GM18867 (cell line): Measurements from ENCODE around the gene SMIM24.
"Not testable (repeated sequence)": the region's sequence is repeated elsewhere in the genome, so short reads cannot be mapped to it uniquely, and the experiment has no call there.

Experiments
- ATAC-seq: cut with Tn5 transposase; IDR thresholded peaks from one replicate; pipeline ENCODE4 v1.9.1; 2021; ENCODE audit warnings: mild to moderate bottlenecking, moderate library complexity; ENCODE audit not compliant: unreplicated experiment

Gene SMIM24

GRCh38 chr19:3440082-3440481, 40.2 kb downstream of the SMIM24 start:
- ATAC-seq: no peak

- ATAC-seq: peak; percentile 86
These were observed 45.4 kb downstream of the SMIM24 start for GRCh38 chr19:3434630-3435553.

- no peak for ATAC-seq
These were observed 46.4 kb downstream of the SMIM24 start for GRCh38 chr19:3433805-3434540.

- no peak for ATAC-seq
These were observed 47.0 kb downstream of the SMIM24 start for GRCh38 chr19:3433313-3433712.

GRCh38 chr19:3431760-3432397, 48.4 kb downstream of the SMIM24 start:
- ATAC-seq: no peak

GRCh38 chr19:3430366-3430680, 50.0 kb downstream of the SMIM24 start:
- not testable (repeated sequence) for ATAC-seq

GRCh38 chr19:3426433-3426832, 53.9 kb downstream of the SMIM24 start:
- no peak for ATAC-seq
